Urinary bladder (tissue), 4 donors: ENCODE results near the gene OR1J2. TPM values are rescaled to one million over a fixed set of nuclear protein-coding genes. Genes with fewer than 3 reads are reported as not detected.
"Not testable (repeated sequence)": the region's sequence is repeated elsewhere in the genome, so short reads cannot be mapped to it uniquely, and the experiment has no call there.

Source experiments
- DNase-seq: peaks from one replicate; pipeline ENCODE4 v3.0.0-alpha.2; 2015; ENCODE audit errors: extremely low spot score
- H3K27ac ChIP-seq: one replicate; pipeline ENCODE4 v1.5.1; 2013; ENCODE audit warnings: low read depth, mild to moderate bottlenecking, moderate library complexity
- H3K36me3 ChIP-seq: one replicate; pipeline ENCODE4 v1.6.1; 2013; ENCODE audit warnings: mild to moderate bottlenecking, moderate library complexity; ENCODE audit not compliant: insufficient read depth
- H3K4me1 ChIP-seq: one replicate; pipeline ENCODE4 v1.6.1; 2013; ENCODE audit warnings: mild to moderate bottlenecking, moderate library complexity; ENCODE audit not compliant: insufficient read depth
- H3K4me3 ChIP-seq: one replicate; pipeline ENCODE4 v1.5.1; 2013; ENCODE audit warnings: low read depth, low read length
- WGBS: extraction: QIAGEN DNeasy Blood & Tissue Kit; methylation state at CpG from one replicate; pipeline ENCODE4 v1.1.7; 2013; 5-methylcytosine and 5-hydroxymethylcytosine counted together
- polyA plus RNA-seq: library from polyadenylated mRNA; stranded (reverse); fragments of 200-250 nt; gene quantifications from one replicate; pipeline ENCODE4 v1.2.3, GENCODE V29; 2013
- total RNA-seq: library from RNA; depleted of rRNA; stranded (reverse); fragments of >200 nt; gene quantifications from one replicate; pipeline ENCODE4 v1.2.3, GENCODE V29; 2014
- donor health status: healthy with polysubstance abuse.
- donor health status: healthy.

Gene OR1J2
- total and polyA plus RNA-seq, 2 donors: not detected

GRCh38 chr9:122518841-122519240 lies 8.2 kb downstream of the OR1J2 start, which contains the start of gene OR1J4:
TSS of gene OR1J4 (plus strand) at chr9:122519141. CDS start at chr9:122519141, 0 bp downstream.
- WGBS: 75% methylated on average over 4 of the region's 4 CpGs
- Histone ChIP-seq H3K4me1 (no peaks in the 10 kb centered on the region), H3K4me3 (no peak within 1 kb of the TSS), H3K27ac (no peak within 1 kb of the TSS), H3K36me3 (no peaks in the 10 kb centered on the region)
- DNase-seq: no peak

GRCh38 chr9:122519376-122519775 lies 8.8 kb downstream of the OR1J2 start:
- Histone ChIP-seq H3K36me3 (no peaks in the 10 kb centered on the region), H3K27ac (no peak overlapping the region), H3K4me3 (no peak overlapping the region), H3K4me1 (no peaks in the 10 kb centered on the region)
- 94% methylated on average over 3 of the region's 3 CpGs for WGBS
- no peak for DNase-seq

- Histone ChIP-seq H3K4me3 (no peak overlapping the region), H3K4me1 (no peaks in the 10 kb centered on the region), H3K36me3 (no peaks in the 10 kb centered on the region), H3K27ac (no peak overlapping the region)
- 88% methylated on average over 10 of the region's 10 CpGs for WGBS
- DNase-seq: no peak
Measured at GRCh38 chr9:122526602-122527001, 16.0 kb downstream of the OR1J2 start.

- no peak within 1 kb of the TSS for H3K27ac ChIP-seq
- H3K36me3 ChIP-seq: no peaks in the 10 kb centered on the region
- 84% methylated on average over 3 of the region's 3 CpGs for WGBS
- no peaks in the 10 kb centered on the region for H3K4me1 ChIP-seq
- DNase-seq: no peak
- H3K4me3 ChIP-seq: no peak within 1 kb of the TSS
Measured at GRCh38 chr9:122527193-122527592, 16.6 kb downstream of the OR1J2 start, which contains the start of gene OR1N1. TSS of gene OR1N1 (minus strand) at chr9:122527293. CDS start at chr9:122527293, 0 bp downstream.

- H3K27ac ChIP-seq, DNase-seq, H3K4me3 ChIP-seq, H3K4me1 ChIP-seq, H3K36me3 ChIP-seq: not testable (repeated sequence)
- 44% methylated on average over 4 of the region's 4 CpGs for WGBS
Measured at GRCh38 chr9:122531157-122531556, 20.6 kb downstream of the OR1J2 start.

GRCh38 chr9:122536134-122536533 lies 25.5 kb downstream of the OR1J2 start:
- 95% methylated on average over 1 of the region's 1 CpG for WGBS
- no peaks in the 10 kb centered on the region for H3K36me3 ChIP-seq

GRCh38 chr9:122537066-122537465 lies 26.5 kb downstream of the OR1J2 start:
- H3K4me3 ChIP-seq, H3K36me3 ChIP-seq, H3K27ac ChIP-seq, DNase-seq, H3K4me1 ChIP-seq: not testable (repeated sequence)
- WGBS: 75% methylated on average over 7 of the region's 7 CpGs

More at GRCh38 chr9:122536134-122536533, 25.5 kb downstream of the OR1J2 start:
- Histone ChIP-seq H3K27ac (no peak overlapping the region), H3K4me1 (no peaks in the 10 kb centered on the region), H3K4me3 (no peak overlapping the region)
- no peak for DNase-seq

GRCh38 chr9:122538757-122539156 lies 28.2 kb downstream of the OR1J2 start:
- 66% methylated on average over 2 of the region's 2 CpGs for WGBS
- H3K4me1 ChIP-seq: no peaks in the 10 kb centered on the region
- no peak overlapping the region for H3K4me3 ChIP-seq
- H3K36me3 ChIP-seq: no peaks in the 10 kb centered on the region
- no peak for DNase-seq
- no peak overlapping the region for H3K27ac ChIP-seq

- H3K4me1 ChIP-seq: no peaks in the 10 kb centered on the region
- no peak for DNase-seq
Measured at GRCh38 chr9:122546196-122546595, 35.6 kb downstream of the OR1J2 start.

GRCh38 chr9:122551371-122551770 lies 40.8 kb downstream of the OR1J2 start:
- H3K27ac ChIP-seq: no peak overlapping the region
- H3K4me3 ChIP-seq: no peak overlapping the region
- no peak for DNase-seq
- H3K4me1 ChIP-seq: no peaks in the 10 kb centered on the region
- H3K36me3 ChIP-seq: no peaks in the 10 kb centered on the region
- 70% methylated on average over 5 of the region's 5 CpGs for WGBS

More at GRCh38 chr9:122546196-122546595, 35.6 kb downstream of the OR1J2 start:
- Histone ChIP-seq H3K27ac (no peak overlapping the region), H3K4me3 (no peak overlapping the region), H3K36me3 (no peaks in the 10 kb centered on the region)
- 59% methylated on average over 8 of the region's 8 CpGs for WGBS

GRCh38 chr9:122552812-122553211 lies 42.2 kb downstream of the OR1J2 start, which contains the start of gene OR1N2:
TSS of gene OR1N2 (plus strand) at chr9:122553112. CDS start at chr9:122553212, 100 bp downstream.
- 62% methylated on average over 2 of the region's 2 CpGs for WGBS
- DNase-seq: no peak
- Histone ChIP-seq H3K36me3 (no peaks in the 10 kb centered on the region), H3K4me1 (no peaks in the 10 kb centered on the region), H3K27ac (no peak within 1 kb of the TSS), H3K4me3 (no peak within 1 kb of the TSS)

Other genes with a start within 250 kb of the OR1J2 start
- gene RBM18, start 246.0 kb upstream of the OR1J2 start, total RNA-seq: 19.1 TPM
- 14.4 TPM for gene RBM18, start 246.0 kb upstream of the OR1J2 start, polyA plus RNA-seq
- gene MRRF, start 245.9 kb upstream of the OR1J2 start, total RNA-seq: 42.0 TPM
- gene MRRF, start 245.9 kb upstream of the OR1J2 start, polyA plus RNA-seq: 22.7 TPM
- 98.8 TPM for gene PTGS1, start 139.8 kb upstream of the OR1J2 start, total RNA-seq
- gene PTGS1, start 139.8 kb upstream of the OR1J2 start, polyA plus RNA-seq: 348 TPM
- gene OR1J1, start 32.9 kb upstream of the OR1J2 start, total RNA-seq: not detected
- gene OR1J1, start 32.9 kb upstream of the OR1J2 start, polyA plus RNA-seq: not detected
- gene OR1J4, start 8.3 kb downstream of the OR1J2 start, total RNA-seq: not detected
- not detected for gene OR1J4, start 8.3 kb downstream of the OR1J2 start, polyA plus RNA-seq
- gene OR1N1, start 16.5 kb downstream of the OR1J2 start, total RNA-seq: not detected
- not detected for gene OR1N1, start 16.5 kb downstream of the OR1J2 start, polyA plus RNA-seq
- not detected for gene OR1N2, start 42.3 kb downstream of the OR1J2 start, total RNA-seq
- gene OR1N2, start 42.3 kb downstream of the OR1J2 start, polyA plus RNA-seq: not detected
- 0.16 TPM for gene OR1L8, start 72.6 kb downstream of the OR1J2 start, total RNA-seq
- 0.18 TPM for gene OR1L8, start 72.6 kb downstream of the OR1J2 start, polyA plus RNA-seq
- gene OR1Q1, start 103.9 kb downstream of the OR1J2 start, total RNA-seq: not detected
- not detected for gene OR1Q1, start 103.9 kb downstream of the OR1J2 start, polyA plus RNA-seq
- not detected for gene OR1B1, start 146.8 kb downstream of the OR1J2 start, total RNA-seq
- not detected for gene OR1B1, start 146.8 kb downstream of the OR1J2 start, polyA plus RNA-seq
- gene OR1L1, start 150.9 kb downstream of the OR1J2 start, total RNA-seq: not detected
- not detected for gene OR1L1, start 150.9 kb downstream of the OR1J2 start, polyA plus RNA-seq
- not detected for gene OR1L3, start 164.3 kb downstream of the OR1J2 start, total RNA-seq
- not detected for gene OR1L3, start 164.3 kb downstream of the OR1J2 start, polyA plus RNA-seq
- gene OR1L4, start 213.2 kb downstream of the OR1J2 start, total RNA-seq: not detected
- gene OR1L4, start 213.2 kb downstream of the OR1J2 start, polyA plus RNA-seq: not detected
- gene OR1L6, start 231.5 kb downstream of the OR1J2 start, total RNA-seq: not detected
- not detected for gene OR1L6, start 231.5 kb downstream of the OR1J2 start, polyA plus RNA-seq